B cell (primary cell): ENCODE data around the gene ASB15.

ENCODE experiments used
- EZH2 ChIP-seq: IDR thresholded peaks from 2 replicates; pipeline ENCODE4 v1.6.1; 2012; ENCODE audit warnings: borderline replicate concordance, low read depth, mild to moderate bottlenecking, moderate library complexity, low read length; ENCODE audit not compliant: insufficient read depth, poor library complexity, severe bottlenecking
- TF ChIP-seq, protein P1 (sequence below): fragments of 200-600 bp; IDR thresholded peaks from one replicate; pipeline ENCODE4 v1.8.0; 2022; ENCODE audit warnings: antibody characterized with exemption, mild to moderate bottlenecking

DNA sequence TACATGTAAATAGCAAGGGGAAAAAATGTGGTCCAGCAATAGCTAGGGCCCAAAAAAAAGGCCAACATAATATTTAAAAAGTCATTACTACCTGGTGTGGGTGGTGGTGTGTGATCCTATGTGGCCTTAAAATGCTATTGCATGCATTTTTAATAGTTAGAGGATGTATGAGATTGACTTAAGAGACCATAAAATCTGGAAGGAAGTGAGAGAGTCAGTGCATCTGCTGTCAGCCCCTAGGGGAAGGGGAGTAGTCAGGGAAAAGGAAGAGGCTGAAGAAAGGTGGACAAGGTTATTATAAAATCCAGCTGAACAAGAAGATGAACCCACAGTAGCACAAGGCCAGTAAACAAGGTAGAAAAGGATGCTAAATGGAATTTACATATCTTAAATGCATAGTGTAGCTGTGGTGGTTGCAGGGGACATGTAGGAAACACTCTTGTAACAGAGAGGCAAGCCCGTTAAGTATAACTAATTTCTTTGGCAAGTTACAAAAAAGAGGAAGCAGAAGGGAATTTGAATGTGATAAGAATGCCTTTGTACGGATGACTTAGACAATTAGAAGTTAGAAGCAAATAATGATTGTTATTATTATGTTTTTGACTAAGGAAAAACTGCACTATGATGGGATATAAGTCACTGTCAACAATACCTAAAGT lies 32.1 kb upstream of the ASB15 start:
- TF ChIP-seq, protein P1, sequence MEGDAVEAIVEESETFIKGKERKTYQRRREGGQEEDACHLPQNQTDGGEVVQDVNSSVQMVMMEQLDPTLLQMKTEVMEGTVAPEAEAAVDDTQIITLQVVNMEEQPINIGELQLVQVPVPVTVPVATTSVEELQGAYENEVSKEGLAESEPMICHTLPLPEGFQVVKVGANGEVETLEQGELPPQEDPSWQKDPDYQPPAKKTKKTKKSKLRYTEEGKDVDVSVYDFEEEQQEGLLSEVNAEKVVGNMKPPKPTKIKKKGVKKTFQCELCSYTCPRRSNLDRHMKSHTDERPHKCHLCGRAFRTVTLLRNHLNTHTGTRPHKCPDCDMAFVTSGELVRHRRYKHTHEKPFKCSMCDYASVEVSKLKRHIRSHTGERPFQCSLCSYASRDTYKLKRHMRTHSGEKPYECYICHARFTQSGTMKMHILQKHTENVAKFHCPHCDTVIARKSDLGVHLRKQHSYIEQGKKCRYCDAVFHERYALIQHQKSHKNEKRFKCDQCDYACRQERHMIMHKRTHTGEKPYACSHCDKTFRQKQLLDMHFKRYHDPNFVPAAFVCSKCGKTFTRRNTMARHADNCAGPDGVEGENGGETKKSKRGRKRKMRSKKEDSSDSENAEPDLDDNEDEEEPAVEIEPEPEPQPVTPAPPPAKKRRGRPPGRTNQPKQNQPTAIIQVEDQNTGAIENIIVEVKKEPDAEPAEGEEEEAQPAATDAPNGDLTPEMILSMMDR: no peak
- TF ChIP-seq EZH2: no peak
